SK-N-SH (cell line): ENCODE data around the gene BRIX1.

Experiments used
- ELF1 ChIP-seq: IDR thresholded peaks from 2 replicates; pipeline ENCODE4 v1.4.0; 2012
- TF ChIP-seq, protein P1 (sequence below): fragments of 200-600 bp; sonication (generic); IDR thresholded peaks from 2 replicates; pipeline ENCODE4 v1.6.1; 2017; ENCODE audit warnings: antibody characterized with exemption, mild to moderate bottlenecking, moderate library complexity
- TF ChIP-seq, protein P2 (sequence below): fragments of 150-350 bp; IDR thresholded peaks from 2 replicates; pipeline ENCODE4 v1.6.1; 2017; ENCODE audit warnings: antibody characterized with exemption, low read length, low read depth, borderline replicate concordance

DNA sequence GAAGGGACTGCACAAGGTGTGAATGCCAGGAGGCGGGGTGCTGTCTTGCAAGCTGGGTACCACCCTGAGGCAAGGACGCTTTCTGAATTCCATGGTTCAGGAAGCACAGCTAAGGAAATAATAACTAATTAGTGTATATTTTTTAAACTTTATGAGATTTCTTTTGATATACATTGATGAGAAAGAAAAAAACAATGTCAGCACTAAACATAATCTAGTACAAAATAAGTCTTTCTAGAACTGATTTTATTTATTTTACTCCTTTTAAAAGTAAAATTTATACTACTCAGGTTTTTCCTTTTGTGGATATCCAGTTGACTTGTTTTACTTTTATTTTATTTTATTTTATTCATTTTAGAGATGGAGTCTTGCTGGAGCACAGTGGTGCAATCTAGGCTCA is 17.4 kb downstream of the BRIX1 start:
- TF ChIP-seq, protein P1, sequence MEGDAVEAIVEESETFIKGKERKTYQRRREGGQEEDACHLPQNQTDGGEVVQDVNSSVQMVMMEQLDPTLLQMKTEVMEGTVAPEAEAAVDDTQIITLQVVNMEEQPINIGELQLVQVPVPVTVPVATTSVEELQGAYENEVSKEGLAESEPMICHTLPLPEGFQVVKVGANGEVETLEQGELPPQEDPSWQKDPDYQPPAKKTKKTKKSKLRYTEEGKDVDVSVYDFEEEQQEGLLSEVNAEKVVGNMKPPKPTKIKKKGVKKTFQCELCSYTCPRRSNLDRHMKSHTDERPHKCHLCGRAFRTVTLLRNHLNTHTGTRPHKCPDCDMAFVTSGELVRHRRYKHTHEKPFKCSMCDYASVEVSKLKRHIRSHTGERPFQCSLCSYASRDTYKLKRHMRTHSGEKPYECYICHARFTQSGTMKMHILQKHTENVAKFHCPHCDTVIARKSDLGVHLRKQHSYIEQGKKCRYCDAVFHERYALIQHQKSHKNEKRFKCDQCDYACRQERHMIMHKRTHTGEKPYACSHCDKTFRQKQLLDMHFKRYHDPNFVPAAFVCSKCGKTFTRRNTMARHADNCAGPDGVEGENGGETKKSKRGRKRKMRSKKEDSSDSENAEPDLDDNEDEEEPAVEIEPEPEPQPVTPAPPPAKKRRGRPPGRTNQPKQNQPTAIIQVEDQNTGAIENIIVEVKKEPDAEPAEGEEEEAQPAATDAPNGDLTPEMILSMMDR: no peak
- TF ChIP-seq, protein P2, sequence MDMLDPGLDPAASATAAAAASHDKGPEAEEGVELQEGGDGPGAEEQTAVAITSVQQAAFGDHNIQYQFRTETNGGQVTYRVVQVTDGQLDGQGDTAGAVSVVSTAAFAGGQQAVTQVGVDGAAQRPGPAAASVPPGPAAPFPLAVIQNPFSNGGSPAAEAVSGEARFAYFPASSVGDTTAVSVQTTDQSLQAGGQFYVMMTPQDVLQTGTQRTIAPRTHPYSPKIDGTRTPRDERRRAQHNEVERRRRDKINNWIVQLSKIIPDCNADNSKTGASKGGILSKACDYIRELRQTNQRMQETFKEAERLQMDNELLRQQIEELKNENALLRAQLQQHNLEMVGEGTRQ: no peak
- no peak for TF ChIP-seq ELF1
